Epithelial cell of proximal tubule (primary cell): Measurements from ENCODE around the gene SLC26A2. TPM values are rescaled to one million over a fixed set of nuclear protein-coding genes. Genes with fewer than 3 reads are reported as not detected.
"Not testable (repeated sequence)": the region's sequence is repeated elsewhere in the genome, so short reads cannot be mapped to it uniquely, and the experiment has no call there.

ENCODE experiments used
- DNase-seq: peaks from one replicate; pipeline ENCODE4 v3.0.0-alpha.2; 2011; ENCODE audit warnings: low read depth
- H3K4me3 ChIP-seq: 2 replicates; pipeline ENCODE4 v1.5.1; 2011; ENCODE audit warnings: low read depth, mild to moderate bottlenecking, low read length
- CTCF ChIP-seq: conservative IDR thresholded peaks from 2 replicates; pipeline ENCODE4 v1.5.1; 2012; ENCODE audit warnings: low read depth, mild to moderate bottlenecking, low read length
- total RNA-seq: library from RNA; depleted of rRNA; stranded (reverse); fragments of >200 nt; gene quantifications from 2 replicates; pipeline ENCODE4 v1.2.3, GENCODE V29; 2015

SLC26A2 gene
- total RNA-seq, 1 donor from 2014 or later, result 11.9 TPM

DNA sequence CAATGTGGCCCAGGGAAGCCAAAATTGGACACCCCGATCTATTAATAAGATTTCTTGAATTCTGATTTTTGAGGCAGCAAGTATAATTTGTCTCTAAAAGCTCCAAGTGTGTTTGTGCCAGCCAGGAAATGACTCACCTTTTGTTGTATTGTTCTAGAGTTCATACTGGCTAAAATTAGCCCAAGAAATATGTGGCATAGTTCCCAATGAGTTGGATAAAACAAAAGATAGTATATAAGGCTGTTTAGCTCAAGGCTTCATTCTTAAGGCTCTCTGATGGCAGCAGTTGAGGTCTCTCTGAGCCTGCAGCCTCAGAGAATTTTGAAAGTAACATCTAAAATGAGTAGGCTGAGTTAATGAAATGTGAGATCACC is 61.6 kb downstream of the SLC26A2 start:
- DNase-seq, result peak; percentile 86
- H3K4me3 ChIP-seq, result no peak overlapping the region
- no peak for TF ChIP-seq CTCF

DNA sequence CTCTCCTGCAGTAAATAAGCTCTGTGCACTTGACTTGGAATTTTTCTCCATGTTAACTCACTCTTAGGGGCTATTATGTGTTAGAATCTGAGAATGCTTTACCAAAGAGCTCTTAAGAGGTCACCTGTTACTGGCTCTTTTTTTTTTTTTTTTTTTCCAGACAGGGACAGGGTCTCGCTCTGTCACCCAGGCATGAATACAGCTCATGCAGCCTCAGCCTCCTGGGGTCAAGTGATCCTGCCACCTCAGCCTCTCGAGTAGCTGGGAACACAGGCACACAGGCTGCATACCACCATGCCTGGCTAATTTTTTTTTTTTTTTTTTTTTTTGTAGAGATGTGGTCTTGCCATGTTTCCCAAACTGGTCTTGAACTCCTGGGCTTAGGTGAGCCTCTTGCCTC is 62.1 kb downstream of the SLC26A2 start:
- TF ChIP-seq CTCF, result no peak
- H3K4me3 ChIP-seq, result no peak overlapping the region
- DNase-seq, result peak; percentile 85

DNA sequence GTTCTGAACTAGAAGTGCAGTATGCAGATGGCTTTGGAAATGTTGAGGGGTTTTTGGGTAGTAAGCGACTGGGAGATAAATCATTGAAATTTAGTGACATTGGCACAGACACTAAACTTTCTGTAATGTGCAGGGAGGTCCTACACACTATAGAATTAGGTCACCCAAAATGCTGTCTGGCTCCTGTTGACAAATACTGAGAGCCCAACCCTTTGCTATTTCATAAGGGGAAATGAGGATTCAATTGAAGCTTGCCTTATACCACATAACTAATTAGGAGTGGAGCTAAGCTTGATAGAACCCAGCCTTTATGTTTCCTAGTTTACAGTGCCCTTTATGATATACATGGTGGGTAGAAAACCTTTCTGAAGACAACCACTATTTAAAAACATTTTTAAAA is 62.6 kb downstream of the SLC26A2 start:
- no peak for DNase-seq
- TF ChIP-seq CTCF, result no peak

GRCh38 chr5:150024346-150024984 is 63.9 kb downstream of the SLC26A2 start:
- H3K4me3 ChIP-seq, result no peak overlapping the region
- no peak for DNase-seq
- no peak for TF ChIP-seq CTCF

More for the DNA sequence above, 62.6 kb downstream of the SLC26A2 start:
- H3K4me3 ChIP-seq, result no peak overlapping the region

- H3K4me3 ChIP-seq, result no peak overlapping the region
- no peak for DNase-seq
- TF ChIP-seq CTCF, result no peak
Observed at GRCh38 chr5:150026682-150027172, 66.2 kb downstream of the SLC26A2 start.

DNA sequence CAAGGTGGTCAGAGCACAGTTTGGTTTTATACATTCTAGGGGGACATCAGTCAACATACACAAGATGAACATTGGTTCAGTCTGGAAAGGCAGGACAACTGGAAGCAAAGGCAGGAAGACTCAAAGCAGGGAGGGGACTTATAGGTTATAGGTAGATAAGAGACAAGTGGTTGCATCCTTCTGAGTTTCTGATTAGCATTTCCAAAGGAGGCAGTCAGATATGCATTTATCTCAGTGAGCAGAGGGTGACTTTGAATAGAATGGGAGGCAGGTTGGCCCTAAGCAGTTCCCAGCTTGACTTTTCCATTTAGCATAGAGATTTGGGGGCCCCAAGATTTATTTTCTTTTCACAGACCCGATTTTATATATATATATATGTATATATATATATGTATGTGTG is 67.5 kb downstream of the SLC26A2 start:
- H3K4me3 ChIP-seq, DNase-seq: not testable (repeated sequence)

- TF ChIP-seq CTCF, result no peak
- H3K4me3 ChIP-seq, result no peak overlapping the region
- DNase-seq, result no peak
Observed at GRCh38 chr5:150033334-150033733, 72.8 kb downstream of the SLC26A2 start.

DNA sequence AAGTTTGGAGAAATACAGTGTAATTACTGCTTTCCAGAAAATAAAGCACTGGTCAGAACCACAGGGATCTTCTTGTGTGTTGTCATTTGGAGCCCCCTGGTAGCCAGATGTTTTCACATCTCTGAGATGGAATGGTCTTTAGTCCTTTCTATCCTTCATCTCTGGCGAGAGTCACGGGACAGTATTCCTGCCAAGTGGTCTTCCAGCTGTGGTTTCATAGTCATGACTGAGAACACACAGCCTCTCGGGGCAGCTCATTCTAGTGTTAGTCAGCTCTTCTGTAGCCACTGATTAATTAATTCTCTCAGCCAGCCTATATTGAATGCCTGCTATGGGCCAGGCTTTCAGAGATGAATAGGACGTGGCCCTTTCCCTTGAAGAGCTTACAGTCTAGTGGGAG is 74.1 kb downstream of the SLC26A2 start:
- H3K4me3 ChIP-seq, result no peak overlapping the region
- no peak for DNase-seq
- no peak for TF ChIP-seq CTCF
